ENCODE results near the gene IL1A.

GRCh38 chr2:112725545-112726457, 58.5 kb downstream of the IL1A start:
- TF ChIP-seq MTA2 (IDR thresholded peaks at IDR 0.05; ENCODE audit: low read depth) = no peak
- no peak for TF ChIP-seq SRSF9 (IDR thresholded peaks at IDR 0.05; ENCODE audit: borderline replicate concordance, low read depth, low read length)
- peak in 1 of 3 experiments; percentile 27; a peak in 2 of 6 replicates for TF ChIP-seq CTCF (IDR thresholded peaks at IDR 0.05 in 2 of 3, conservative IDR thresholded peaks at IDR 0.05 in 1 of 3; ENCODE audit: insufficient read depth in 2 of 3, low read depth in 1 of 3, low read length in 3 of 3)
- no peak for TF ChIP-seq ZZZ3 (IDR thresholded peaks at IDR 0.05)
- no peak for TF ChIP-seq MIER1 (IDR thresholded peaks at IDR 0.05; ENCODE audit: low read depth)
- no peak for TF ChIP-seq FOXA1 (IDR thresholded peaks at IDR 0.05; ENCODE audit: borderline replicate concordance)
- TF ChIP-seq ZBED1 (IDR thresholded peaks at IDR 0.05) = no peak

All from K562 (cell line).